GM12865 (cell line): ENCODE measurements around the gene LIMCH1.
"Not testable (repeated sequence)": the region's sequence is repeated elsewhere in the genome, so short reads cannot be mapped to it uniquely, and the experiment has no call there.

Experiments used
- DNase-seq: peaks from one replicate; pipeline ENCODE4 v3.0.0; 2010; ENCODE audit warnings: low read depth
- H3K4me3 ChIP-seq: 2 replicates; pipeline ENCODE4 v1.5.1; 2011; ENCODE audit warnings: mild to moderate bottlenecking, low read depth, low read length, control low read depth
- TF ChIP-seq, protein P1 (sequence below): IDR thresholded peaks from 2 replicates; pipeline ENCODE4 v1.5.1; 2011; ENCODE audit warnings: low read length, control low read depth, low read depth, inconsistent platforms; ENCODE audit not compliant: insufficient read depth; ENCODE audit errors: missing control alignments

LIMCH1 gene

DNA sequence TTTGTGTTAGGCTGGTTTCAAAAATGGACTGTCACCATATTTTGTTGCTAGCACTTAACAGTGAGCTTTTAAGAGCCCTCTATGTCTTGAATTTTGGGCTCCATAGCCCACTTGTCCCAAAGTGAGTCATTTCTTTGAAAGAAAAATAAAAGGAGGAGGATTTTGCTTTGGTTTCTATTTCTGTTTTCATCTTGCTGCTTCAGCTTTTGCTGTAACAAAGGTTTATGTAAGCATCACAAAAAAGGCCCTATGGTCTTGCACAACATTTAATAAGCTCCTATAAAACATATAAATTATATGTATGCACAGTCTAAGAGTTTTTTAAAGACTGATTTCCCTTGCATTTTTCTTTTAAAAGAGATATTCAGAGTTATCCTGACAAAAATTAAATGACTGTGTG lies 105.4 kb downstream of the LIMCH1 start:
- no peak overlapping the region for H3K4me3 ChIP-seq
- no peak for DNase-seq

DNA sequence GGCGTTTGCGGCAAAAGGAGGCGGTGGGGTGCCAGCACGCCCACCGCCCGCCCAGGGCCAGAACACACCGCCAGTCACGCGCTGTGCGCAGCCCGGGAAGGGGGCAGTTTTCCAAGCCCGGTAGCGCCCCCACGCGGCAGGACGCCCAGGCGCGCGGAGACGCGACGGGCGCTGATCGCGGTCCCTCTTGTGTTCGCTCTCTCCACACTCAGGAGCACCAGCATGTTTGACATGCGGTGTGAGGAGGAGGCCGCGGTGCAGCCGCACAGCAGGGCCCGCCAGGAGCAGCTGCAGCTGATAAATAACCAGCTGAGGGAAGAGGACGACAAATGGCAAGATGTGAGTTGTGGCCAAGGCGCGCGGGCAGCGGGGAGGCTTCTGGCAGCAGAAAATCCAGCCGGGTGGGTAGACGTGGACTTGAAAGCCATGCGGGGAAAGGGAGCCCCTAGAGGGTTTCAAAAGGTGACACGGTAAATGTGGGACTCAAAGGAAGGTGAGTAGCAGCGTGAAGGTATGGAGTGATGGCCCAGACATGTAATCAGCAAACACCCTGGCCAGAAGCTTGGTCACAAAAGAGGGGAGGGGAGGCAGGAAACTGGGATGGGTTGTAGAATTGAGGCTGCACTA lies 106.4 kb downstream of the LIMCH1 start:
- H3K4me3 ChIP-seq, result no peak overlapping the region
- DNase-seq, result peak; percentile 3

More for the DNA sequence above, 105.4 kb downstream of the LIMCH1 start:
- TF ChIP-seq, protein P1, sequence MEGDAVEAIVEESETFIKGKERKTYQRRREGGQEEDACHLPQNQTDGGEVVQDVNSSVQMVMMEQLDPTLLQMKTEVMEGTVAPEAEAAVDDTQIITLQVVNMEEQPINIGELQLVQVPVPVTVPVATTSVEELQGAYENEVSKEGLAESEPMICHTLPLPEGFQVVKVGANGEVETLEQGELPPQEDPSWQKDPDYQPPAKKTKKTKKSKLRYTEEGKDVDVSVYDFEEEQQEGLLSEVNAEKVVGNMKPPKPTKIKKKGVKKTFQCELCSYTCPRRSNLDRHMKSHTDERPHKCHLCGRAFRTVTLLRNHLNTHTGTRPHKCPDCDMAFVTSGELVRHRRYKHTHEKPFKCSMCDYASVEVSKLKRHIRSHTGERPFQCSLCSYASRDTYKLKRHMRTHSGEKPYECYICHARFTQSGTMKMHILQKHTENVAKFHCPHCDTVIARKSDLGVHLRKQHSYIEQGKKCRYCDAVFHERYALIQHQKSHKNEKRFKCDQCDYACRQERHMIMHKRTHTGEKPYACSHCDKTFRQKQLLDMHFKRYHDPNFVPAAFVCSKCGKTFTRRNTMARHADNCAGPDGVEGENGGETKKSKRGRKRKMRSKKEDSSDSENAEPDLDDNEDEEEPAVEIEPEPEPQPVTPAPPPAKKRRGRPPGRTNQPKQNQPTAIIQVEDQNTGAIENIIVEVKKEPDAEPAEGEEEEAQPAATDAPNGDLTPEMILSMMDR, result no peak

DNA sequence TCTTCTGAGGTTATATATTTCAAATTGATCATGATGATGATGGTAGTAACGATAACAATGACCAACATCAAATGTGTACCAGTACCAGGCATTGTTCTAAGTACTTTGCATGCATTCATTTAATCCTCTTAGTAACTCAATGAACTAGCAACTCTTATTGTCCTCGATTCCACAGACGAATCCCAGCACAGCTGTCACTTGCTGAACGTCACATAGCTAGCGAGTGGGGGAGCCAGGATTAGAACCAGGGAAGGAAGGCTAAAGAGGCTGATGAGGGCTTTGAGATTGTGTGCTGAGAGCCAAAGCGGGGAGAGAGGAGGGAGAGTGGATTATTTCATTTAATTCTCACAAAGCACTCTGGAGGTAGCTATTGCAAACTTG lies 106.9 kb downstream of the LIMCH1 start:
- no peak for DNase-seq
- no peak overlapping the region for H3K4me3 ChIP-seq
- TF ChIP-seq, protein P1, result no peak

More for the DNA sequence above, 106.4 kb downstream of the LIMCH1 start:
- TF ChIP-seq, protein P1, result peak; percentile 45

DNA sequence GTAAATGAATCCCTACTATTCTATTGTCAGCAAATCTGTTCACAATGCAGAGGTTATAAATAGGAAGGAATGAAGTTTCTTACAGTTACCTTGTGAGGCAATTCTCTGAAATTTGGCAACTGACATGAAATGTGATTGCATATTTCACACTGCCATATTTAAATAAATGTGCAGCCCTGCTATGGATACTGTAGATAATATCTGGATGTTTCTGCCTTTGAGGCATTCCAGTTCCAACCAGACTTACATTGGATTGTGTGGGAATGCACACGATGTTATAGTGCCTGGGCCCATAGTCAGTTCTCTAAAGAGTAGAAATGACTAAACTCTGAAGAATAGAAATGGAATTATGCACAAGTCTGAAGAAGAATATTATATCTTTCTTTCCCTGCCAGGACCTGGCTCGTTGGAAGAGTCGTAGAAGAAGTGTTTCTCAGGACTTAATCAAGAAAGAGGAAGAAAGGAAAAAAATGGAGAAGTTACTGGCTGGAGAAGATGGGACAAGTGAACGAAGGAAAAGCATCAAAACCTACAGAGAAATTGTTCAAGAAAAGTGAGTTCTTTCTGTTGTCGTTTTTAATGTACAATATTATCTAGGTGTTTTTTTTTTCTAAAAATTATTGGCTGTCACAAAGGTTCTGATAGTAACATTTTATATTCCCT lies 107.9 kb downstream of the LIMCH1 start:
- H3K4me3 ChIP-seq, result no peak overlapping the region
- TF ChIP-seq, protein P1, result no peak
- no peak for DNase-seq

DNA sequence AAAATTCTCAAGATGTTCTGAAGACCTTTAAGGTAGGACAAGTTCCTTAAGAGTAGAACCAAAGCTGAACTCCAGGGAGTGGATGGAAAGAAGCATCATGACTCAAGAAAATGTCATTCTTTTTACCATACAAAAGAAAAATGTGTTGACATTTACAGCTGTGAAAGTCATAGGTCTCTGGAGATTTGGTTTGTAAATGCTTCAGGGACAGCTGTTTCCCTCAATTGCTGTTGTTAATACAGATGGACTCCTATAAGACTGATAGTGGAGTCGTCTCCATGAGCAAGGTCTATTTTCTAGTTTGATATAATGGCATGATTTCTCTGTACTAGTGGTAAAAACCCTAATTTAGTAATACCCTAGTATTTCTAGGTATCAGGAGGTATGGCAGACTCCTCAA lies 108.9 kb downstream of the LIMCH1 start:
- H3K4me3 ChIP-seq, result no peak overlapping the region
- DNase-seq, result no peak
- TF ChIP-seq, protein P1, result no peak

DNA sequence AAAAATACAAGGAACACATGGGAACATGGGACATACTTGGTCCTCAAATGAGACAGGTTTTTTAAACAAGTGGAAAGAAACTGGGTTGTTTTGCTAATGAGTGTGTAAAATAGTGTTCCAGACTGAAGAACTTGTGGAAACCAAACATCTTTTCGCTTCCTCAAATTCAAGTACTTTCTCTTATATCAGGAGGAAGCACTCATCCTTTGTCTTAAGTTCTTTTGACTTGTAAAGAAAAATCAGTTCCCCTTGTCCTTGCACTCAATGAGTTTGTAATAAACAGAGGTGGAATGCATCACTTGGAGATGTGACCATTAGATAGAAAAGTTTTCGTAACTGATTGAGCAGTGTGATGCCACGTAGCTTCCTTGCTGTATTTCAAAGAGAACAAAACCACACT lies 109.4 kb downstream of the LIMCH1 start:
- TF ChIP-seq, protein P1, result no peak
- DNase-seq, result no peak
- H3K4me3 ChIP-seq, result no peak overlapping the region

DNA sequence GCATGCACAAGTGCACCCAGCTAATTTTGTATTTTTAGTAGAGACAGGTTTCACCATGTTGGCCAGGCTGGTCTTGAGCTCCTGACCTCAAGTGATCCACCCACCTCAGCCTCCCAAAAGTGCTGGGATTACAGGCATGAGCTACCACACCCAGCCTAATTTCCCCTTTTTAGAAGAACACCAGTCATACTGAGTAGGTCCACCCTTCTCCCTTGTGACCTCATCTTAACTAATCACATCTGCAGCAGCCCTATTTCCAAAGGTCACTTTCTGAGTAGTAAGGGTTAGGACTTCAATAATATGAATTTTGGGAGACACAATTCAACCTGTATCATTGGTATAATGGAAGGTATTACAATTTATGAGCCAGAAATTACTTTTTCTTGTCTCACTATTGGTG lies 113.2 kb downstream of the LIMCH1 start:
- not testable (repeated sequence) for DNase-seq, H3K4me3 ChIP-seq
